ENCODE data around the gene ZNF224. TPM values are rescaled to one million over a fixed set of nuclear protein-coding genes. Genes with fewer than 3 reads are reported as not detected.

ZNF224 gene
- polyA plus RNA-seq, 1 of the 3 experiments (the other 2 are of a cell fraction) = 13.9 TPM

DNA sequence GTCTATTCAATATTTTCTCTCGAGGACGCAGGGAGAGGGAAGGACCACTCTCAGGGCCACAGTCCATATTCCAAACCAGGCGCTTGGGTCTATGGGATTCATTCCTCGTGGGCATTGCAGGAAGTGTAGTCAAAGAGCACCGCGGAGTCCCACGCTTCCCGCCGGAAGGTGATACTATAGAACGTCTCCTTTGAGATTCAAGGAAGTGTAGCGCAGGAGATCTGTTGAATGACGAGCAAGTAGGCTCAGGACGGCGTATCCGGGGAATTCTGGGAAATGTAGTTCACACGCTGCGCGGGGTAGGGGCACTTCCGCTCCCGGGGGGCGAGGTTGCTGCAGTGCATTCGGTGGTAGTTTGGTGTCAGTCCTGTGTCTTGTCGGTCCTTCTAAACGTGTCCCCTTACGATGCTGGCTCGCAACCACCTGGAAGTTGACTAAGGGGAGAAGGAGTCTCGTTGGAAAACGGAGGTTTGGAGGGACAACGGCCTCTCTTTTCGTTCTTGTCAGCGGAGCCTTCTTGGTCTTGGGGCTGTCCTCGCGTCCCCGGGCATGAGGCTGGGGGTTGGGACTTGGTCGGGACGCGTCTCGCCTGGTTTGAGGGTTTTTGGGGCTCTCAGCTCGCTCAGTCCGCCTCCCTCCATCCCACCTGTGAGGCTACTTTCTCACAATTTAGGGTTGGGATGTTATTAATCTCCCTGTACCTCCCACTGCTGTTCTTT, 22.2 kb upstream of the ZNF224 start, which contains the start of gene ZNF284:
Gene ZNF284 (plus strand): TSS at position 336 of the 719 bp plus-strand sequence. CDS start 4,231 bp downstream, outside the sequence.
- Histone ChIP-seq H3K4me2 (peak within 1 kb of the TSS; percentile 80), H3K27me3 (ENCODE audit: insufficient read depth) (no peaks in the 10 kb centered on the region), H3K27ac (ENCODE audit: low read depth in 2 of 2, low read length in 1 of 2) (peak within 1 kb of the TSS; percentile 36 to 81; a peak in 3 of 4 replicates), H3K36me3 (replicated peaks in 1 of 2; ENCODE audit: control insufficient read depth in 1 of 2, insufficient read depth in 2 of 2, low read length in 1 of 2) (peaks cover 13 to 20% of the 10 kb centered on the region in 2 experiments), H3K79me2 (ENCODE audit: insufficient read depth) (peaks cover 8% of the 10 kb centered on the region; the same call in 1 of the 2 replicates), H3K9me2 (no peaks in the 10 kb centered on the region), H2AFZ (ENCODE audit: low read depth) (peak within 1 kb of the TSS; percentile 99), H4K20me1 (ENCODE audit: insufficient read depth) (no peaks in the 10 kb centered on the region), H3F3A (replicated peaks; ENCODE audit: insufficient read depth) (no peaks in the 10 kb centered on the region), H3K9me3 (no peaks in the 10 kb centered on the region), H3K4me3 (ENCODE audit: low read depth in 2 of 2, low read length in 1 of 2) (peak within 1 kb of the TSS; percentile 71 to 85), H3K9ac (peak within 1 kb of the TSS; percentile 51), H3K4me1 (ENCODE audit: control insufficient read depth in 1 of 2, insufficient read depth in 2 of 2, low read depth in 1 of 2, low read length in 1 of 2) (peaks cover 0 to 7% of the 10 kb centered on the region in 2 experiments; a peak in 1 of 4 replicates)
- ChIA-PET CTCF (interaction anchor here (0.8 to 1.5 kb wide), 4 partner anchors 14 to 42 kb away, joined by 3 to 5 read pairs (median 4); partner anchors contain the start of gene ZNF225), POLR2A (no interaction called here)
- WGBS (ENCODE audit: low lambda C conversion rate) = 4% methylated on average over 36 of the region's 40 CpGs
- DNase-seq = peak; percentile 86
- peak; percentile 3; the same call in 1 of the 2 replicates for TF ChIP-seq NRF1 (IDR thresholded peaks at IDR 0.05; ENCODE audit: low read depth, low read length)
- TF ChIP-seq MXI1 (IDR thresholded peaks at IDR 0.05; ENCODE audit: low read depth, low read length) = peak; percentile 51
- TF ChIP-seq, protein P1, sequence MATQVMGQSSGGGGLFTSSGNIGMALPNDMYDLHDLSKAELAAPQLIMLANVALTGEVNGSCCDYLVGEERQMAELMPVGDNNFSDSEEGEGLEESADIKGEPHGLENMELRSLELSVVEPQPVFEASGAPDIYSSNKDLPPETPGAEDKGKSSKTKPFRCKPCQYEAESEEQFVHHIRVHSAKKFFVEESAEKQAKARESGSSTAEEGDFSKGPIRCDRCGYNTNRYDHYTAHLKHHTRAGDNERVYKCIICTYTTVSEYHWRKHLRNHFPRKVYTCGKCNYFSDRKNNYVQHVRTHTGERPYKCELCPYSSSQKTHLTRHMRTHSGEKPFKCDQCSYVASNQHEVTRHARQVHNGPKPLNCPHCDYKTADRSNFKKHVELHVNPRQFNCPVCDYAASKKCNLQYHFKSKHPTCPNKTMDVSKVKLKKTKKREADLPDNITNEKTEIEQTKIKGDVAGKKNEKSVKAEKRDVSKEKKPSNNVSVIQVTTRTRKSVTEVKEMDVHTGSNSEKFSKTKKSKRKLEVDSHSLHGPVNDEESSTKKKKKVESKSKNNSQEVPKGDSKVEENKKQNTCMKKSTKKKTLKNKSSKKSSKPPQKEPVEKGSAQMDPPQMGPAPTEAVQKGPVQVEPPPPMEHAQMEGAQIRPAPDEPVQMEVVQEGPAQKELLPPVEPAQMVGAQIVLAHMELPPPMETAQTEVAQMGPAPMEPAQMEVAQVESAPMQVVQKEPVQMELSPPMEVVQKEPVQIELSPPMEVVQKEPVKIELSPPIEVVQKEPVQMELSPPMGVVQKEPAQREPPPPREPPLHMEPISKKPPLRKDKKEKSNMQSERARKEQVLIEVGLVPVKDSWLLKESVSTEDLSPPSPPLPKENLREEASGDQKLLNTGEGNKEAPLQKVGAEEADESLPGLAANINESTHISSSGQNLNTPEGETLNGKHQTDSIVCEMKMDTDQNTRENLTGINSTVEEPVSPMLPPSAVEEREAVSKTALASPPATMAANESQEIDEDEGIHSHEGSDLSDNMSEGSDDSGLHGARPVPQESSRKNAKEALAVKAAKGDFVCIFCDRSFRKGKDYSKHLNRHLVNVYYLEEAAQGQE (IDR thresholded peaks at IDR 0.05; ENCODE audit: low read depth, low read length) = no peak
- no peak; the same call in 1 of the 2 replicates for TF ChIP-seq TCF12 (IDR thresholded peaks at IDR 0.05)
- TF ChIP-seq, protein P2, sequence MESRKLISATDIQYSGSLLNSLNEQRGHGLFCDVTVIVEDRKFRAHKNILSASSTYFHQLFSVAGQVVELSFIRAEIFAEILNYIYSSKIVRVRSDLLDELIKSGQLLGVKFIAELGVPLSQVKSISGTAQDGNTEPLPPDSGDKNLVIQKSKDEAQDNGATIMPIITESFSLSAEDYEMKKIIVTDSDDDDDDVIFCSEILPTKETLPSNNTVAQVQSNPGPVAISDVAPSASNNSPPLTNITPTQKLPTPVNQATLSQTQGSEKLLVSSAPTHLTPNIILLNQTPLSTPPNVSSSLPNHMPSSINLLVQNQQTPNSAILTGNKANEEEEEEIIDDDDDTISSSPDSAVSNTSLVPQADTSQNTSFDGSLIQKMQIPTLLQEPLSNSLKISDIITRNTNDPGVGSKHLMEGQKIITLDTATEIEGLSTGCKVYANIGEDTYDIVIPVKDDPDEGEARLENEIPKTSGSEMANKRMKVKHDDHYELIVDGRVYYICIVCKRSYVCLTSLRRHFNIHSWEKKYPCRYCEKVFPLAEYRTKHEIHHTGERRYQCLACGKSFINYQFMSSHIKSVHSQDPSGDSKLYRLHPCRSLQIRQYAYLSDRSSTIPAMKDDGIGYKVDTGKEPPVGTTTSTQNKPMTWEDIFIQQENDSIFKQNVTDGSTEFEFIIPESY (IDR thresholded peaks at IDR 0.05; ENCODE audit: borderline replicate concordance, low read depth) = no peak
- TF ChIP-seq, protein P3, sequence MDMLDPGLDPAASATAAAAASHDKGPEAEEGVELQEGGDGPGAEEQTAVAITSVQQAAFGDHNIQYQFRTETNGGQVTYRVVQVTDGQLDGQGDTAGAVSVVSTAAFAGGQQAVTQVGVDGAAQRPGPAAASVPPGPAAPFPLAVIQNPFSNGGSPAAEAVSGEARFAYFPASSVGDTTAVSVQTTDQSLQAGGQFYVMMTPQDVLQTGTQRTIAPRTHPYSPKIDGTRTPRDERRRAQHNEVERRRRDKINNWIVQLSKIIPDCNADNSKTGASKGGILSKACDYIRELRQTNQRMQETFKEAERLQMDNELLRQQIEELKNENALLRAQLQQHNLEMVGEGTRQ (IDR thresholded peaks at IDR 0.05; ENCODE audit: borderline replicate concordance, low read depth, low read length) = no peak
- TF ChIP-seq IRF3 (IDR thresholded peaks at IDR 0.05; ENCODE audit: low read depth, low read length) = no peak
- no peak for TF ChIP-seq FOXM1 (IDR thresholded peaks at IDR 0.05; ENCODE audit: low read depth)
- no peak for TF ChIP-seq NFIC (IDR thresholded peaks at IDR 0.05; ENCODE audit: borderline replicate concordance)
- TF ChIP-seq JUND (IDR thresholded peaks at IDR 0.05) = no peak
- TF ChIP-seq FOSL2 (IDR thresholded peaks at IDR 0.05; ENCODE audit: borderline replicate concordance, low read depth) = no peak
- TF ChIP-seq, protein P4, sequence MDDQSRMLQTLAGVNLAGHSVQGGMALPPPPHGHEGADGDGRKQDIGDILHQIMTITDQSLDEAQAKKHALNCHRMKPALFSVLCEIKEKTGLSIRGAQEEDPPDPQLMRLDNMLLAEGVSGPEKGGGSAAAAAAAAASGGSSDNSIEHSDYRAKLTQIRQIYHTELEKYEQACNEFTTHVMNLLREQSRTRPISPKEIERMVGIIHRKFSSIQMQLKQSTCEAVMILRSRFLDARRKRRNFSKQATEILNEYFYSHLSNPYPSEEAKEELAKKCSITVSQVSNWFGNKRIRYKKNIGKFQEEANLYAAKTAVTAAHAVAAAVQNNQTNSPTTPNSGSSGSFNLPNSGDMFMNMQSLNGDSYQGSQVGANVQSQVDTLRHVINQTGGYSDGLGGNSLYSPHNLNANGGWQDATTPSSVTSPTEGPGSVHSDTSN (IDR thresholded peaks at IDR 0.05) = peak; percentile 38; the same call in 1 of the 2 replicates
- TF ChIP-seq MEF2A (IDR thresholded peaks at IDR 0.05; ENCODE audit: borderline replicate concordance, low read depth) = no peak
- peak; percentile 76 for TF ChIP-seq POLR2AphosphoS5 (IDR thresholded peaks at IDR 0.05; ENCODE audit: low read depth, low read length)
- TF ChIP-seq YY1 (IDR thresholded peaks at IDR 0.05; ENCODE audit: low read depth) = peak; percentile 25; the same call in 1 of the 2 replicates
- TF ChIP-seq EZH2phosphoT487 (IDR thresholded peaks at IDR 0.05; ENCODE audit: borderline replicate concordance, low read depth) = no peak
- no peak for TF ChIP-seq CTCF (IDR thresholded peaks at IDR 0.05)
- no peak for TF ChIP-seq RXRA (IDR thresholded peaks at IDR 0.05; ENCODE audit: borderline replicate concordance, low read depth)
- peak; percentile 93 for TF ChIP-seq ELF1 (IDR thresholded peaks at IDR 0.05)
- no peak for TF ChIP-seq TAF1 (IDR thresholded peaks at IDR 0.05; ENCODE audit: borderline replicate concordance, low read depth, low read length)
- TF ChIP-seq GABPA (IDR thresholded peaks at IDR 0.05; ENCODE audit: low read depth) = peak; percentile 89

All from SK-N-SH (cell line).